ENCODE results near the gene ANKRD23.

Gene ANKRD23

DNA sequence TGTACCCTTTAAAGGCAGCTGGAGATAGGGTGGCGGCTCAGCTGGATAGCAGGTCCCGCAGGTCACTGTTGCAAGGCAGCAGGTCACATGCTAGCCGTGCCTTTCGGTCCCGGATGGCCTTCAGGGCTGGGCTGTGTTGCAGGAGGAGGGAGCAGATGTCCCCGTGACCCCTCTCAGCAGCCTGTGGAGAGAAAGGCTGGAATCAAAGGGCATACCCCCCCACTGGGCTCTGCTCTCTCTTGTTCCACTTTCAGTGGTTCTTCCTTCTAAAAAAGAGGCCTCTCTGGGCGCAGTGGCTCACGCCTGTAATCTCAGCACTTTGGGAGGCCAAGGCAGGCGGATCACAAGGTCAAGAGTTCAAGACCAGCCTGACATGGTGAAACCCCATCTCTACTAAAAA lies 4.4 kb upstream of the ANKRD23 start:
- CTCF ChIA-PET: no interaction called here
- TF ChIP-seq, protein P1, sequence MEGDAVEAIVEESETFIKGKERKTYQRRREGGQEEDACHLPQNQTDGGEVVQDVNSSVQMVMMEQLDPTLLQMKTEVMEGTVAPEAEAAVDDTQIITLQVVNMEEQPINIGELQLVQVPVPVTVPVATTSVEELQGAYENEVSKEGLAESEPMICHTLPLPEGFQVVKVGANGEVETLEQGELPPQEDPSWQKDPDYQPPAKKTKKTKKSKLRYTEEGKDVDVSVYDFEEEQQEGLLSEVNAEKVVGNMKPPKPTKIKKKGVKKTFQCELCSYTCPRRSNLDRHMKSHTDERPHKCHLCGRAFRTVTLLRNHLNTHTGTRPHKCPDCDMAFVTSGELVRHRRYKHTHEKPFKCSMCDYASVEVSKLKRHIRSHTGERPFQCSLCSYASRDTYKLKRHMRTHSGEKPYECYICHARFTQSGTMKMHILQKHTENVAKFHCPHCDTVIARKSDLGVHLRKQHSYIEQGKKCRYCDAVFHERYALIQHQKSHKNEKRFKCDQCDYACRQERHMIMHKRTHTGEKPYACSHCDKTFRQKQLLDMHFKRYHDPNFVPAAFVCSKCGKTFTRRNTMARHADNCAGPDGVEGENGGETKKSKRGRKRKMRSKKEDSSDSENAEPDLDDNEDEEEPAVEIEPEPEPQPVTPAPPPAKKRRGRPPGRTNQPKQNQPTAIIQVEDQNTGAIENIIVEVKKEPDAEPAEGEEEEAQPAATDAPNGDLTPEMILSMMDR (IDR thresholded peaks at IDR 0.05; ENCODE audit: insufficient read depth, low read length, missing control alignments): no peak
- no peak for DNase-seq (ENCODE audit: low read depth, low spot score)
- POLR2A ChIA-PET: no interaction called here
- no peak overlapping the region for H3K4me3 ChIP-seq (ENCODE audit: low read depth, low read length)

DNA sequence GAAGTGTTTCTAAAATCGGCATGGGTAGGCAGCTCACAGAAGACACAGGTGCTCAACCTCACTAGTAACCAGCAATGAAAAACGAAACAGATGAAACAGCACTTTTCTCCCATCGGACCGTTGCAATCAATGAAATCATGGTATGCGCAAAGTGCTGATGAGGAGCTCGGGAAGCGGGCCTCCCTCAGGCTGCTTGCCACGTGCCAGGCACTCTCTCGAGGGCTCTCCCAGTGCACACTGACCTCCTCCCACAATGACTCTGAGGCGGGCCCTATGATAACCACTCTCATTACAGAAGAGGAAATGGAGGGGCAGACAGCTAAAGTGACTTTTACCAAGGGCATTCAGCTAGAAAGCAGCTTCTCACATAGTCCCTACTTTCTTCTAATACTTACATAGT lies 3.8 kb upstream of the ANKRD23 start:
- ChIA-PET CTCF (interaction anchor here (1.2 kb wide), 1 partner anchor 10 kb away, joined by 10 read pairs; the partner anchor contains the start of gene ANKRD39), POLR2A (interaction anchor here (0.6 kb wide), 1 partner anchor 240 kb away, joined by 4 read pairs; no protein-coding TSS in a partner anchor)
- no peak for DNase-seq (ENCODE audit: low read depth, low spot score)
- H3K4me3 ChIP-seq (ENCODE audit: low read depth, low read length): no peak overlapping the region
- TF ChIP-seq, protein P1 (IDR thresholded peaks at IDR 0.05; ENCODE audit: insufficient read depth, low read length, missing control alignments): no peak

DNA sequence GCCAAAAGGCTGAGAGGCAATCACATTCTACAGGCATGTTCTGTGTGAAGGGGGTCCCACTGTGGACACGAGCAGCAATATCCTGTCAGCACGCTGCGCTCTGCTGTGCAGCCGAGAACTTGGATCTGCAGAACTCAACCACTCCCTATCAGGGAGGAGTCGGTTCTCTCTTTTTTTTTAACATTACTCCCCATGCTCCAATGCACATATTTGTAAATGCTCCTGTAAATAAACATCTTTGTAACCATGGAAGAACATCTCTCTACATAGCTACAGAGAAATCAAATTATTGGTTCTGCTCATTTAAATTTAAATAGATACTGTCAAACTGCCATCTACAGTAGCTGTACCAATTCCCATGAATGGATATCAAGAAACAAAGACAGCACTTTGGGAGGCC lies 3.0 kb upstream of the ANKRD23 start:
- TF ChIP-seq, protein P1 (IDR thresholded peaks at IDR 0.05; ENCODE audit: insufficient read depth, low read length, missing control alignments): no peak

DNA sequence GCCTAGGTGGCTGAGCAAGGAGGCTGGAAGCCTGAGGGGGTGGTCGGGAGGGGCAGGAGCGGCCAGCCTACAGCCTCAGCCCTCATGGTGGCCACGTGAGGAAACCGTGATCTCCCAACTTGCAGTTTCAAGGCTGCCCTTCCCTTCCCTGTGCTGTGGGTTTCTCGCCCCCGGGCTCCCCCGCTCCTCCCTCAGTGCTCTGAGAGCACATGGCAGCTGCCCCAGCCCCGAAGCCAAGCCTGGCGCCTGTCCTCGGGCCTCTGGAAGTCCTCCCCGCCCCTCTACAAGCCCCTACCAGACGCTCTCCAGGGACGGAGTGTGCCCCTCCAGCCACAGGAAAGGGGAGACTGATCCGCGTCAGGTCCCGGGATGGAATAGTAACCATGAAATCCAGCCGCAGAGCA lies 586 bp upstream of the ANKRD23 start:
- H3K4me3 ChIP-seq (ENCODE audit: low read depth, low read length): no peak overlapping the region
- DNase-seq (ENCODE audit: low read depth, low spot score): no peak
- TF ChIP-seq, protein P1 (IDR thresholded peaks at IDR 0.05; ENCODE audit: insufficient read depth, low read length, missing control alignments): no peak
- ChIA-PET CTCF (interaction anchor here (1.5 to 1.9 kb wide), 2 partner anchors 107 to 117 kb away, joined by 4 to 5 read pairs; no protein-coding TSS in a partner anchor), POLR2A (interaction anchor here (1.1 kb wide), 1 partner anchor 14 kb away, joined by 3 read pairs; the partner anchor contains the start of gene ANKRD39)

More for the DNA sequence above, 3.0 kb upstream of the ANKRD23 start:
- no peak overlapping the region for H3K4me3 ChIP-seq (ENCODE audit: low read depth, low read length)
- ChIA-PET CTCF (interaction anchor here (1.2 kb wide), 1 partner anchor 10 kb away, joined by 10 read pairs; the partner anchor contains the start of gene ANKRD39), POLR2A (no interaction called here)
- DNase-seq (ENCODE audit: low read depth, low spot score): no peak

DNA sequence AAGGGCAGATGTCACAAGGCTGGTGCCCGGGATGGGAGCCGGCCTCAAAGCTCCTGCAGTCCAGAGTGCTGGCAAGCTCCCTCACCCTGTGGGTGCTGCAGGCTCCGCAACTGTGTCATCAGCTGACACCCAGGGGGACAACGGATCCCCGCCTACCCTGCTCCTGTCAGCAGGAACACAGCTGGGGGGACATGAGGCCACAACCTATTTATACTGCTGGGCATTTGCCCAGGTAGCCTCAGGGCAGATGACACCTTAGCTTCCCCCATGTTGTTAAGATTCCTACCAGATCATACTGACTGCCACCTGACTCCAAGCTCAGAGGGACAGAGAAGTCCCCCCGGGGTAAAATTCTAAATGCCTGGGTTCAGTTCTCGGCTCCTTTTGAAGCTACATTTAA lies 1.2 kb downstream of the ANKRD23 start:
- TF ChIP-seq, protein P1 (IDR thresholded peaks at IDR 0.05; ENCODE audit: insufficient read depth, low read length, missing control alignments): no peak
- no peak overlapping the region for H3K4me3 ChIP-seq (ENCODE audit: low read depth, low read length)
- DNase-seq (ENCODE audit: low read depth, low spot score): no peak
- ChIA-PET CTCF (interaction anchor here (0.6 to 1.7 kb wide), 3 partner anchors 11 to 26 kb away, joined by 3 to 7 read pairs (median 4); partner anchors contain the start of gene ANKRD39), POLR2A (interaction anchor here (0.6 kb wide), 1 partner anchor 140 kb away, joined by 4 read pairs; no protein-coding TSS in a partner anchor)

DNA sequence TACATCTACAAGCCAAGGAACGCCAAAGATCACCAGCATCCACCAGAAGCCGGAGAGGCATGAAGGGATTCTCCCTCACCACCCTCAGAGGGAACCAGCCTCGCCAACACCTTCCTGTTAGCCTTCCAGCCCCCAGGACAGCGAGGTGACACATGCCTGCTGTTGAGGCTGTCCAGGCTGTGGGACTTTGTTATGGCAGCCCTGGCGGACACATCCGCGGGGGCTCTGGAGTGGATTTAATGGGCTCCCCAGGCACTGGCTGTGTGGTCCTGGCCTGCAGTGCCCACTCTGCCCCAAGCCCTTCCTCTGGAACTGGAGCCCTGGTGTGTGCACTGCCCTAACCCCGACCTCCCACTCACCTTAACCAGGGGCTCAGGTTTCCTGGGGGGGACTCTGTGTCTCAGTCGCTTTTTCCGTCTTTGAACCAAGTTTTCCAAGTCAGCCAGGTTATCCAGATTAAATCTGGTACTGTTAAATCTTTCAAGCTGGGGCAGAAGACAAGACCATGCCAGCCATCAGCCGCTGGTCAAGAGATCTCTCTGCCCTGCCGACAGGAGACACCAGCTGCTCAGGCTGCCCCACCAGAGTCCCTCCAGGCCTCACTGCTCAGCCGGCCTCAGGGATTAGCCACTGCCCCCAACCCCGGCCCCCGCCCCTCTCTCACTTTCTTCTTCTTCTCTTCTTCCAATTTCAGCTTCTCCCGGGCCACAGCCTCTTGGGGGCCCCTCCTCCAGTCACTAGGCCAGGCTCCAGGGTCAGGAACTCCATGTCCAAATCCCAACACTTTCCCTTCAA lies 1.9 kb downstream of the ANKRD23 start:
- CTCF ChIA-PET: interaction anchor here (1.7 kb wide), 1 partner anchor 16 kb away, joined by 7 read pairs; the partner anchor contains the start of gene ANKRD39
- POLR2A ChIA-PET: no interaction called here
- TF ChIP-seq, protein P1 (IDR thresholded peaks at IDR 0.05; ENCODE audit: insufficient read depth, low read length, missing control alignments): no peak

More for the DNA sequence above, 1.9 kb downstream of the ANKRD23 start:
- no peak for DNase-seq (ENCODE audit: low read depth, low spot score)
- H3K4me3 ChIP-seq (ENCODE audit: low read depth, low read length): no peak overlapping the region
